Measurements from ENCODE around the gene EML3. TPM values are rescaled to one million over a fixed set of nuclear protein-coding genes. Genes with fewer than 3 reads are reported as not detected.
"Not testable (repeated sequence)": the region's sequence is repeated elsewhere in the genome, so short reads cannot be mapped to it uniquely, and the experiment has no call there.

The EML3 gene
- 10 to 100 TPM; 34.7 to 58.7 (median 35.7) TPM for total RNA-seq

GRCh38 chr11:62612366-62613290 lies at the start of gene EML3, which contains the start of gene ROM1:
Gene EML3, minus strand, starts transcription at chr11:62612775. Its CDS starts 318 bp downstream, at chr11:62612457.
Gene ROM1, plus strand, starts transcription at chr11:62613257. Its CDS starts 25 bp downstream, at chr11:62613282.
- H3K27ac ChIP-seq, result peak within 1 kb of the TSS; percentile 97 to 99
- TF ChIP-seq CTCF (IDR thresholded peaks at IDR 0.05) (peak in 2 of 3 donors; percentile 77 to 79), POLR2AphosphoS5 (IDR thresholded peaks at IDR 0.05) (peak; percentile 5 to 62 (median 60)), POLR2A (IDR thresholded peaks at IDR 0.05) (no peak)
- H3K36me3 ChIP-seq, result no peaks in the 10 kb centered on the region
- peak within 1 kb of the TSS; percentile 73 to 85 (median 85) for H3K4me3 ChIP-seq
- DNase-seq (ENCODE audit: low spot score in 2 of 2), result peak; percentile 80 to 88
- intact Hi-C loops (cut with DNase I; ENCODE audit: low total_unique reads), result no loop called here
- H3K4me1 ChIP-seq, result peaks cover 7% of the 10 kb centered on the region in 2 donors
- H3K27me3 ChIP-seq, result no peaks in the 10 kb centered on the region
- H3K9me3 ChIP-seq, result no peaks in the 10 kb centered on the region

GRCh38 chr11:62656796-62657429 lies 44.3 kb upstream of the EML3 start:
- Histone ChIP-seq H3K4me3 (no peak overlapping the region), H3K9me3 (no peaks in the 10 kb centered on the region), H3K36me3 (no peaks in the 10 kb centered on the region), H3K27me3 (no peaks in the 10 kb centered on the region), H3K27ac (no peak overlapping the region), H3K4me1 (peaks cover 0 to 1% of the 10 kb centered on the region in 2 donors)
- intact Hi-C loops (cut with DNase I; ENCODE audit: low total_unique reads), result no loop called here
- DNase-seq (ENCODE audit: low spot score in 2 of 2), result no peak
- TF ChIP-seq CTCF (IDR thresholded peaks at IDR 0.05), result no peak
- no peak for TF ChIP-seq POLR2A (IDR thresholded peaks at IDR 0.05)
- no peak for TF ChIP-seq POLR2AphosphoS5 (IDR thresholded peaks at IDR 0.05)

- H3K27ac ChIP-seq, result no peak overlapping the region
- H3K9me3 ChIP-seq, result no peaks in the 10 kb centered on the region
- H3K27me3 ChIP-seq, result no peaks in the 10 kb centered on the region
- H3K36me3 ChIP-seq, result no peaks in the 10 kb centered on the region
- peaks cover 0 to 7% of the 10 kb centered on the region in 2 donors for H3K4me1 ChIP-seq
- intact Hi-C loops (cut with DNase I; ENCODE audit: low total_unique reads), result no loop called here
- TF ChIP-seq POLR2A (IDR thresholded peaks at IDR 0.05) (no peak), CTCF (IDR thresholded peaks at IDR 0.05) (no peak), POLR2AphosphoS5 (IDR thresholded peaks at IDR 0.05) (no peak)
- no peak overlapping the region for H3K4me3 ChIP-seq
- DNase-seq (ENCODE audit: low spot score in 2 of 2), result no peak
Measured at GRCh38 chr11:62654297-62654696, 41.7 kb upstream of the EML3 start.

GRCh38 chr11:62652161-62653006 lies 39.8 kb upstream of the EML3 start:
- TF ChIP-seq POLR2A (IDR thresholded peaks at IDR 0.05) (no peak), POLR2AphosphoS5 (IDR thresholded peaks at IDR 0.05) (no peak), CTCF (IDR thresholded peaks at IDR 0.05) (no peak)
- H3K36me3 ChIP-seq, result no peaks in the 10 kb centered on the region

GRCh38 chr11:62650283-62650682 lies 37.7 kb upstream of the EML3 start:
- intact Hi-C loops (cut with DNase I; ENCODE audit: low total_unique reads); DNase-seq (ENCODE audit: low spot score in 2 of 2); H3K9me3 ChIP-seq; H3K4me3 ChIP-seq; H3K27me3 ChIP-seq; H3K36me3 ChIP-seq; H3K27ac ChIP-seq: not testable (repeated sequence)
- peaks cover 5 to 17% of the 10 kb centered on the region in 2 donors for H3K4me1 ChIP-seq

More at GRCh38 chr11:62652161-62653006, 39.8 kb upstream of the EML3 start:
- peaks cover 0 to 7% of the 10 kb centered on the region in 2 donors for H3K4me1 ChIP-seq
- H3K27me3 ChIP-seq, result no peaks in the 10 kb centered on the region
- H3K4me3 ChIP-seq, result peak overlapping the region; percentile 81 to 95 (median 94)
- H3K27ac ChIP-seq, result peak overlapping the region; percentile 91 to 92
- no peaks in the 10 kb centered on the region for H3K9me3 ChIP-seq
- intact Hi-C loops (cut with DNase I; ENCODE audit: low total_unique reads), result no loop called here
- no peak for DNase-seq (ENCODE audit: low spot score in 2 of 2)
